HCT116 (cell line): ENCODE measurements around the gene BBC3. TPM values are rescaled to one million over a fixed set of nuclear protein-coding genes. Genes with fewer than 3 reads are reported as not detected.

ENCODE experiments used
- ATAC-seq: fragments of 200-7000 bp; cut with Tn5 transposase; 2 replicates; pipeline ENCODE4 v1.9.1; 2020; ENCODE audit warnings: mild to moderate bottlenecking, moderate library complexity
- BruUV-seq: library from RNA; stranded (reverse); fragments of 400-500 nt; replicated peaks from 2 replicates; lab custom pipeline; 2021; lab: Mats Ljungman, UMichigan
- CTCF ChIA-PET: fragments of 300-600 bp; sonication (Branson Sonifier 250); formaldehyde crosslinking; loops from one replicate; lab custom pipeline; 2021; ENCODE audit warnings: antibody characterized with exemption; lab: Charles Lee
- POLR2A ChIA-PET: fragments of 300-600, 350-600 bp; sonication (Branson Sonifier 250); formaldehyde crosslinking; loops from one replicate; lab custom pipeline; 2021; ENCODE audit warnings: antibody characterized with exemption; lab: Charles Lee
- RAD21 ChIA-PET, 2 experiments: fragments of 300-600 bp; sonication (Branson Sonifier 250); formaldehyde crosslinking; loops; one replicate each; lab custom pipeline; 2023; ENCODE audit warnings: low total read pairs in 2 of 2; ENCODE audit not compliant: uncharacterized antibody in 2 of 2, unreplicated experiment in 2 of 2, low non-redundant PET in 1 of 2; lab: Charles Lee
- DNase-seq: peaks from one replicate; pipeline ENCODE4 v3.0.0-alpha.2; 2010; ENCODE audit warnings: low read depth, low spot score
- H2AFZ ChIP-seq: fragments of 200-600 bp; shearing (Covaris generic), sonication (generic); 2 replicates; pipeline ENCODE4 v1.6.1; 2017; ENCODE audit warnings: low read depth, mixed run types, mixed read lengths, antibody characterized with exemption, low read length; ENCODE audit not compliant: poor library complexity, severe bottlenecking
- H3K27ac ChIP-seq: 2 replicates; pipeline ENCODE4 v1.5.1; 2012; ENCODE audit warnings: low read depth, low read length
- H3K27me3 ChIP-seq: fragments of 200-600 bp; sonication (generic); 2 replicates; pipeline ENCODE4 v1.6.1; 2016; ENCODE audit warnings: mixed run types, low read length, mixed read lengths; ENCODE audit not compliant: insufficient read depth
- H3K36me3 ChIP-seq, 2 experiments: fragments of 200-500 bp in 1 of 2; fragments of 200-600 bp in 1 of 2; sonication (Bioruptor generic) in 1 of 2; sonication (generic) in 1 of 2; 2 replicates each; pipeline versions ENCODE4 v1.5.1 to v1.6.1; 2014 to 2016; ENCODE audit warnings: low read length in 2 of 2, inconsistent platforms in 1 of 2, mixed read lengths in 1 of 2, mixed run types in 1 of 2; ENCODE audit not compliant: insufficient read depth in 2 of 2, control insufficient read depth in 1 of 2
- H3K4me1 ChIP-seq, 2 experiments: fragments of 200-600 bp in 1 of 2; sonication (generic) in 1 of 2; 2 replicates each; pipeline versions ENCODE4 v1.5.1 to v1.6.1; 2012 to 2017; ENCODE audit warnings: low read length in 2 of 2, inconsistent platforms in 1 of 2, mild to moderate bottlenecking in 1 of 2, mixed read lengths in 1 of 2, mixed run types in 1 of 2, moderate library complexity in 1 of 2; ENCODE audit not compliant: insufficient read depth in 2 of 2, control insufficient read depth in 1 of 2
- H3K4me2 ChIP-seq: fragments of 200-600 bp; sonication (generic); 2 replicates; pipeline ENCODE4 v1.6.1; 2017; ENCODE audit warnings: mixed run types, low read length, mixed read lengths
- H3K4me3 ChIP-seq, 2 experiments: fragments of 200-600 bp in 1 of 2; sonication (generic) in 1 of 2; replicated peaks in 1 of 2; 2 replicates each; pipeline ENCODE4 v1.5.1; 2011 to 2016; ENCODE audit warnings: low read length in 2 of 2, control low read depth in 1 of 2, low read depth in 1 of 2, mild to moderate bottlenecking in 1 of 2, mixed read lengths in 1 of 2, mixed run types in 1 of 2
- H3K79me2 ChIP-seq: fragments of 200-600 bp; sonication (generic); 2 replicates; pipeline ENCODE4 v1.6.1; 2017; ENCODE audit warnings: mild to moderate bottlenecking, mixed run types, low read length, moderate library complexity, mixed read lengths; ENCODE audit not compliant: insufficient read depth
- H3K9ac ChIP-seq: fragments of 200-600 bp; sonication (generic); 2 replicates; pipeline ENCODE4 v1.6.1; 2016; ENCODE audit warnings: low read length, mixed read lengths
- H3K9me2 ChIP-seq: fragments of 200-600 bp; sonication (generic), shearing (Covaris generic); 2 replicates; pipeline ENCODE4 v1.6.1; 2017; ENCODE audit warnings: mixed run types, mild to moderate bottlenecking, moderate library complexity; ENCODE audit not compliant: insufficient read depth
- H3K9me3 ChIP-seq, 2 experiments: fragments of 200-500 bp in 1 of 2; fragments of 200-600 bp in 1 of 2; sonication (Bioruptor generic) in 1 of 2; sonication (generic) in 1 of 2; 2 replicates each; pipeline ENCODE4 v1.6.1; 2014 to 2017; ENCODE audit warnings: low read length in 2 of 2, mixed read lengths in 2 of 2, inconsistent platforms in 1 of 2, low read depth in 1 of 2, mild to moderate bottlenecking in 1 of 2, mixed run types in 1 of 2, moderate library complexity in 1 of 2; ENCODE audit not compliant: control insufficient read depth in 1 of 2, insufficient read depth in 1 of 2
- H4K20me1 ChIP-seq: fragments of 200-600 bp; sonication (generic), shearing (Covaris generic); 2 replicates; pipeline ENCODE4 v1.6.1; 2017; ENCODE audit warnings: mixed run types, mild to moderate bottlenecking, moderate library complexity; ENCODE audit not compliant: insufficient read depth
- CBX3 ChIP-seq: IDR thresholded peaks from 2 replicates; pipeline ENCODE4 v1.6.1; 2012; ENCODE audit warnings: low read depth
- CEBPB ChIP-seq: IDR thresholded peaks from 2 replicates; pipeline ENCODE4 v1.6.1; 2012; ENCODE audit warnings: low read depth
- CTCF ChIP-seq, 3 experiments: fragments of 200-600 bp in 1 of 3; sonication (generic) in 1 of 3; IDR thresholded peaks in 2 of 3; conservative IDR thresholded peaks in 1 of 3; 2 replicates each; pipeline ENCODE4 v1.5.1; 2012 to 2017; ENCODE audit warnings: low read depth in 2 of 3, low read length in 2 of 3, antibody characterized with exemption in 1 of 3, borderline replicate concordance in 1 of 3, control low read depth in 1 of 3, mild to moderate bottlenecking in 1 of 3, mixed read lengths in 1 of 3, mixed run types in 1 of 3, moderate library complexity in 1 of 3; ENCODE audit not compliant: insufficient read depth in 1 of 3
- EGR1 ChIP-seq: IDR thresholded peaks from 2 replicates; pipeline ENCODE4 v1.6.1; 2012; ENCODE audit warnings: low read depth
- JUND ChIP-seq: IDR thresholded peaks from 2 replicates; pipeline ENCODE4 v1.6.1; 2012
- POLR2AphosphoS5 ChIP-seq: IDR thresholded peaks from 2 replicates; pipeline ENCODE4 v1.6.1; 2011; ENCODE audit warnings: mild to moderate bottlenecking, low read depth, low read length, moderate library complexity
- RAD21 ChIP-seq: IDR thresholded peaks from 2 replicates; pipeline ENCODE4 v1.6.1; 2012; ENCODE audit warnings: low read depth, mild to moderate bottlenecking
- SP1 ChIP-seq: IDR thresholded peaks from 2 replicates; pipeline ENCODE4 v1.6.1; 2012; ENCODE audit warnings: low read depth
- TCF7L2 ChIP-seq: IDR thresholded peaks from 2 replicates; pipeline ENCODE4 v1.7.0; 2011; ENCODE audit warnings: borderline replicate concordance, inconsistent platforms; ENCODE audit not compliant: insufficient read depth, insufficient read length; ENCODE audit errors: extremely low read depth
- YY1 ChIP-seq: IDR thresholded peaks from 2 replicates; pipeline ENCODE4 v1.6.1; 2011; ENCODE audit warnings: low read length, low read depth, moderate library complexity, mild to moderate bottlenecking; ENCODE audit not compliant: insufficient replicate concordance; ENCODE audit errors: extremely low read depth
- ZNF274 ChIP-seq: fragments of 200-500 bp; sonication (Bioruptor generic); IDR thresholded peaks from 2 replicates; pipeline ENCODE4 v1.6.1; 2014; ENCODE audit warnings: mild to moderate bottlenecking, low read depth, low read length, inconsistent platforms
- intact Hi-C: fragments of 100-400 bp; cut with micrococcal nuclease; formaldehyde crosslinking; loops from 2 replicates; pipeline ENCODE4 v1.10.0; 2022
- total RNA-seq: library from RNA; stranded (reverse); gene quantifications from one replicate; pipeline ENCODE4 v1.2.1, GENCODE V29; 2021; ENCODE audit not compliant: unreplicated experiment
- TF ChIP-seq, protein P1 (sequence below): IDR thresholded peaks from 2 replicates; pipeline ENCODE4 v1.6.1; 2012
- TF ChIP-seq, protein P2 (sequence below): IDR thresholded peaks from 2 replicates; pipeline ENCODE4 v1.6.1; 2012

The BBC3 gene
- total RNA-seq, 1 experiment from 2014 or later, result 45.0 TPM

DNA sequence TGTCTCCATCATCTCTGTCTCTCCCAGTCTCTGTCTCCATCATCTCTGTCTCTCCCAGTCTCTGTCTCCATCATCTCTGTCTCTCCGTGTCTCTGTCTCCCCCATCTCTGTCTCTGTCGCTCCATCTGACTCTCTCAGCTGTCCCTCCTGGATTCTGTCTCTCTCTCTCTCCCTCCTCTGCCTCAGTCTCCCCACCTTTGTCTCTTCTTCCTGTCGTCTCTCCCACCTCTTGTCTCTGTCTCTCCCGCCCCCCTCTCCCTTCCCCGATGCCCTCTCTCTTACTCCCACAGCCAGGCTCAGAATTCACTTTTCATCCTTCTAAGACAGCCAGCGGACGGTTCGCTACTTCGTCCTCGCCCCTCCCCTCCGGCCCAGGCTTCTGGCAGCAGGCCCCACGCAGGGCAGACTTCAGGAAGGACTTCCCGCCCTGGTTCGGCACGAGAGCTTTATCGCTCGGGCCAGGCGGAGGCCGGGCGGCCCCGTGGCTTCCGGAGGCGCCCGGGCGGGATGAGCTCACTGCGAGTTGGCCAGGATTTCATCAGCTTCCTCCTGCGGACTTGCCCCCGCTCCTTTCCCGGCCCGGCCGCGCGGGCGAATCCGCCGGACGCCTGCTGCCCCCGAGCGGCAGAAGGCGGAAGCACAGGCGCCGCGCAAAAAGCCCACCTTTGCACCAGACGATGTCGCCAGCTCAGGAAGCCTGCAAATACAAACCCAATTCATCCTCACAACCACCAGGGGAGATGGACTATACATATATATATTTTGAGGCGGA, 13.0 kb upstream of the BBC3 start:
- Histone ChIP-seq H3K4me3 (peak overlapping the region; percentile 52 to 56), H3K4me1 (peaks cover 32 to 50% of the 10 kb centered on the region in 2 experiments), H3K36me3 (no peaks in the 10 kb centered on the region), H2AFZ (no peak overlapping the region), H3K27ac (peak overlapping the region; percentile 90), H3K9me3 (no peaks in the 10 kb centered on the region), H3K27me3 (no peaks in the 10 kb centered on the region), H3K4me2 (peak overlapping the region; percentile 72), H4K20me1 (no peaks in the 10 kb centered on the region), H3K79me2 (no peaks in the 10 kb centered on the region), H3K9me2 (no peaks in the 10 kb centered on the region), H3K9ac (peak overlapping the region; percentile 63)
- ATAC-seq, result peak; percentile 80
- BruUV-seq, result TSS peak; percentile 48
- ChIA-PET POLR2A (interaction anchor here (0.7 to 2.9 kb wide), 21 partner anchors 8 to 231 kb away, joined by 3 to 34 read pairs (median 4); partner anchors contain the start of genes CCDC9, INAFM1 and ZC3H4), RAD21 (interaction anchor here (0.6 to 1.4 kb wide), 11 partner anchors 11 to 231 kb away, joined by 3 to 14 read pairs (median 3); partner anchors contain the start of genes ZC3H4 (in 2 of the 2) and CCDC9 (in 1 of the 2)), CTCF (interaction anchor here (0.6 to 5.7 kb wide), 21 partner anchors 10 to 232 kb away, joined by 3 to 103 read pairs (median 4); partner anchors contain the start of genes CCDC9 and ZC3H4)
- intact Hi-C loops, result loop anchor here (1.0 kb wide), 3 partner anchors 34 to 165 kb away; no protein-coding TSS in a partner anchor
- peak; percentile 85 for DNase-seq
- TF ChIP-seq CTCF (IDR thresholded peaks at IDR 0.05 in 2 of 3, conservative IDR thresholded peaks at IDR 0.05 in 1 of 3; ENCODE audit: borderline replicate concordance in 1 of 3, insufficient read depth in 1 of 3, low read depth in 2 of 3, low read length in 2 of 3) (peak; percentile 87 to 97 (median 97)), EGR1 (0 out of 2 replicates have a peak, but pooled peaks have one; percentile 45), YY1 (peak; percentile 38), JUND (no peak), TCF7L2 (peak; percentile 64), ZNF274 (no peak), CEBPB (peak; percentile 92; the same call in 1 of the 2 replicates), CBX3 (peak; percentile 77; the same call in 1 of the 2 replicates), SP1 (peak; percentile 81), RAD21 (peak; percentile 99), POLR2AphosphoS5 (peak; percentile 52; the same call in 1 of the 2 replicates)
- TF ChIP-seq, protein P1, sequence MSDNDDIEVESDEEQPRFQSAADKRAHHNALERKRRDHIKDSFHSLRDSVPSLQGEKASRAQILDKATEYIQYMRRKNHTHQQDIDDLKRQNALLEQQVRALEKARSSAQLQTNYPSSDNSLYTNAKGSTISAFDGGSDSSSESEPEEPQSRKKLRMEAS, result peak; percentile 92
- TF ChIP-seq, protein P2, sequence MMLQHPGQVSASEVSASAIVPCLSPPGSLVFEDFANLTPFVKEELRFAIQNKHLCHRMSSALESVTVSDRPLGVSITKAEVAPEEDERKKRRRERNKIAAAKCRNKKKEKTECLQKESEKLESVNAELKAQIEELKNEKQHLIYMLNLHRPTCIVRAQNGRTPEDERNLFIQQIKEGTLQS, result no peak; the same call in 1 of the 2 replicates
